Spleen (tissue), 7 donors: ENCODE results near the gene TNS1.

ENCODE experiments used
- POLR2A ChIP-seq, 3 donors: fragments of 450-650 bp; IDR thresholded peaks; one replicate each; pipeline ENCODE4 v1.5.1; 2017; ENCODE audit warnings: antibody characterized with exemption in 3 of 3, mild to moderate bottlenecking in 1 of 3
- POLR2AphosphoS5 ChIP-seq, 3 donors: sonication (generic); formaldehyde crosslinking; IDR thresholded peaks; one replicate each; pipeline ENCODE4 v1.5.1; 2017; ENCODE audit warnings: antibody characterized with exemption in 3 of 3
- TF ChIP-seq, protein P1 (sequence below), 11 experiments: fragments of 200-600 bp in 7 of 11; fragments of 450-650 bp in 4 of 11; sonication (generic) in 4 of 11; IDR thresholded peaks in 8 of 11; conservative IDR thresholded peaks in 3 of 11; 1 replicate in 7 of 11; 2 replicates in 4 of 11; pipeline versions ENCODE4 v1.4.0 to v1.8.0; 2016 to 2021; ENCODE audit warnings: antibody characterized with exemption in 11 of 11, inconsistent platforms in 4 of 11, mild to moderate bottlenecking in 1 of 11
- donor health status: DM: no; HTN: no; CAD: no; lungs with moderate emphysema.
- donor health status: DM: no; HTN: no; CAD: no.
- donor health status: DM: no; HTN: no; CAD: no.

DNA sequence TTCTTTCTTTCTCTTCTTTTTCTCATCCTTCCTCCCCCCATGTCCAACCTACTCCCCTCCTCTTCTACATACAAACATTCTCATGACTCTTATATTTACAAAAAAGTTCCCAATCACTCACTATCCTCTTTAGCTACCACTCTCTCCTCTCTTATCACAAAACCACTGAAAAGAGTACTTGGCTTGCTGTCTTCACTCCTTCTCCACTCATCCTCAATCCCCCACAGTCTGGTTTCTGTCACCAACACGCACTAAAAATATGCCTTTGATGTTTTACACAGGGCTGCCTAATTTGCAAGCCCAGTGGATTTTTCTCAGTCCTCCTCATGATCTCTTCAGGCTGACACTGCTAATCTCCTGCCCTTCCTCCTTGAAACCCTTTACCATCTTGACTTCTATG is 159.5 kb downstream of the TNS1 start:
- TF ChIP-seq POLR2A (IDR thresholded peaks at IDR 0.05) (no peak), POLR2AphosphoS5 (IDR thresholded peaks at IDR 0.05) (no peak)
- TF ChIP-seq, protein P1, sequence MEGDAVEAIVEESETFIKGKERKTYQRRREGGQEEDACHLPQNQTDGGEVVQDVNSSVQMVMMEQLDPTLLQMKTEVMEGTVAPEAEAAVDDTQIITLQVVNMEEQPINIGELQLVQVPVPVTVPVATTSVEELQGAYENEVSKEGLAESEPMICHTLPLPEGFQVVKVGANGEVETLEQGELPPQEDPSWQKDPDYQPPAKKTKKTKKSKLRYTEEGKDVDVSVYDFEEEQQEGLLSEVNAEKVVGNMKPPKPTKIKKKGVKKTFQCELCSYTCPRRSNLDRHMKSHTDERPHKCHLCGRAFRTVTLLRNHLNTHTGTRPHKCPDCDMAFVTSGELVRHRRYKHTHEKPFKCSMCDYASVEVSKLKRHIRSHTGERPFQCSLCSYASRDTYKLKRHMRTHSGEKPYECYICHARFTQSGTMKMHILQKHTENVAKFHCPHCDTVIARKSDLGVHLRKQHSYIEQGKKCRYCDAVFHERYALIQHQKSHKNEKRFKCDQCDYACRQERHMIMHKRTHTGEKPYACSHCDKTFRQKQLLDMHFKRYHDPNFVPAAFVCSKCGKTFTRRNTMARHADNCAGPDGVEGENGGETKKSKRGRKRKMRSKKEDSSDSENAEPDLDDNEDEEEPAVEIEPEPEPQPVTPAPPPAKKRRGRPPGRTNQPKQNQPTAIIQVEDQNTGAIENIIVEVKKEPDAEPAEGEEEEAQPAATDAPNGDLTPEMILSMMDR (IDR thresholded peaks at IDR 0.05 in 8 of 11, conservative IDR thresholded peaks at IDR 0.05 in 3 of 11) = no peak
